Mammary epithelial cell (primary cell): ENCODE measurements around the gene CDK5.

ENCODE experiments used
- EZH2 ChIP-seq: IDR thresholded peaks from 2 replicates; pipeline ENCODE4 v1.6.1; 2012; ENCODE audit warnings: low read length, inconsistent platforms, borderline replicate concordance
- TF ChIP-seq, protein P1 (sequence below), 2 donors: IDR thresholded peaks in 1 of 2; conservative IDR thresholded peaks in 1 of 2; 2 replicates each; pipeline ENCODE4 v1.5.1; 2011 to 2012; ENCODE audit warnings: inconsistent platforms in 2 of 2, low read length in 2 of 2, mild to moderate bottlenecking in 2 of 2, control low read depth in 1 of 2, low read depth in 1 of 2; ENCODE audit not compliant: insufficient read depth in 1 of 2; ENCODE audit errors: extremely low read depth in 1 of 2

DNA sequence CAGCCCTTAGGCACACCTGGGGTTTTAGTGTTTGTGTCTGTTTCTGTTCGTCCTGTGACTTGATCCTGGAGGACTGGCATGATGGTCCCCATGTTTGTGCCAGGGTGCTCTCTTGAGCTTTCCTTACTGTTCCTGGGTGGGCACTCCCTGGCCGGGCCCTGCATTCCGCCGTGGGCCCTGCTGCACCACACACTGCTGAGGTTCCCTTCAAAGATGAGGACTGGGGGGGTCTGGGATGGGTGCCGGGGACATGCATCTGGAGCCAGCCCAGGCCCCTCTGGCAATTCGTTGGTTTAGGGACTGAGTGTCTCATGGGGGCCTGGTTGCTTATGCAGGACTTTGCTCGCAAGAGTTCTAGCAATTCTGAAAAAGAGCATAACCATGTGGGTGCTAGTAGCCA lies 33.3 kb upstream of the CDK5 start:
- TF ChIP-seq EZH2: no peak
- TF ChIP-seq, protein P1, sequence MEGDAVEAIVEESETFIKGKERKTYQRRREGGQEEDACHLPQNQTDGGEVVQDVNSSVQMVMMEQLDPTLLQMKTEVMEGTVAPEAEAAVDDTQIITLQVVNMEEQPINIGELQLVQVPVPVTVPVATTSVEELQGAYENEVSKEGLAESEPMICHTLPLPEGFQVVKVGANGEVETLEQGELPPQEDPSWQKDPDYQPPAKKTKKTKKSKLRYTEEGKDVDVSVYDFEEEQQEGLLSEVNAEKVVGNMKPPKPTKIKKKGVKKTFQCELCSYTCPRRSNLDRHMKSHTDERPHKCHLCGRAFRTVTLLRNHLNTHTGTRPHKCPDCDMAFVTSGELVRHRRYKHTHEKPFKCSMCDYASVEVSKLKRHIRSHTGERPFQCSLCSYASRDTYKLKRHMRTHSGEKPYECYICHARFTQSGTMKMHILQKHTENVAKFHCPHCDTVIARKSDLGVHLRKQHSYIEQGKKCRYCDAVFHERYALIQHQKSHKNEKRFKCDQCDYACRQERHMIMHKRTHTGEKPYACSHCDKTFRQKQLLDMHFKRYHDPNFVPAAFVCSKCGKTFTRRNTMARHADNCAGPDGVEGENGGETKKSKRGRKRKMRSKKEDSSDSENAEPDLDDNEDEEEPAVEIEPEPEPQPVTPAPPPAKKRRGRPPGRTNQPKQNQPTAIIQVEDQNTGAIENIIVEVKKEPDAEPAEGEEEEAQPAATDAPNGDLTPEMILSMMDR (conservative IDR thresholded peaks at IDR 0.05 in 1 of 2, IDR thresholded peaks at IDR 0.05 in 1 of 2; ENCODE audit: extremely low read depth in 1 of 2, insufficient read depth in 1 of 2, low read depth in 1 of 2, low read length in 2 of 2): no peak
